Smooth muscle cell (in vitro differentiated cells): ENCODE data around the gene FAN1. TPM values are rescaled to one million over a fixed set of nuclear protein-coding genes. Genes with fewer than 3 reads are reported as not detected.

ENCODE experiments used
- DNase-seq: peaks from one replicate; lab custom pipeline; 2025; ENCODE audit not compliant: unreplicated experiment; lab: John Stamatoyannopoulos, UW
- H2AFZ ChIP-seq: fragments of 200-600 bp; sonication (generic); 2 replicates; pipeline ENCODE4 v1.6.0; 2016; ENCODE audit warnings: antibody characterized with exemption, low read depth, mild to moderate bottlenecking
- H3F3A ChIP-seq: fragments of 200-600 bp; sonication (generic); 2 replicates; pipeline ENCODE4 v1.6.0; 2017; ENCODE audit warnings: antibody characterized with exemption, low read depth
- H3K27ac ChIP-seq: fragments of 200-600 bp; sonication (generic); 2 replicates; pipeline ENCODE4 v1.5.1; 2016; ENCODE audit warnings: low read depth, mild to moderate bottlenecking
- H3K27me3 ChIP-seq: fragments of 200-600 bp; sonication (generic); 2 replicates; pipeline ENCODE4 v1.6.1; 2016; ENCODE audit warnings: low read depth, mild to moderate bottlenecking
- H3K36me3 ChIP-seq: fragments of 200-600 bp; sonication (generic); 2 replicates; pipeline ENCODE4 v1.5.1; 2016; ENCODE audit warnings: low read depth
- H3K4me1 ChIP-seq: fragments of 200-600 bp; sonication (generic); 2 replicates; pipeline ENCODE4 v1.5.1; 2016; ENCODE audit warnings: low read depth
- H3K4me2 ChIP-seq: fragments of 200-600 bp; sonication (generic); 2 replicates; pipeline ENCODE4 v1.6.0; 2016; ENCODE audit warnings: mild to moderate bottlenecking
- H3K4me3 ChIP-seq: fragments of 200-600 bp; sonication (generic); 2 replicates; pipeline ENCODE4 v1.5.1; 2016; ENCODE audit warnings: mild to moderate bottlenecking
- H3K79me2 ChIP-seq: fragments of 200-600 bp; sonication (generic); 2 replicates; pipeline ENCODE4 v1.6.0; 2016; ENCODE audit warnings: low read depth, mild to moderate bottlenecking
- H3K9ac ChIP-seq: fragments of 200-600 bp; sonication (generic); 2 replicates; pipeline ENCODE4 v1.6.0; 2016; ENCODE audit warnings: low read depth
- H3K9me3 ChIP-seq: fragments of 200-600 bp; sonication (generic); replicated peaks from 2 replicates; pipeline ENCODE4 v1.5.1; 2016; ENCODE audit warnings: low read depth
- H4K20me1 ChIP-seq: fragments of 200-600 bp; sonication (generic); 2 replicates; pipeline ENCODE4 v1.6.0; 2016; ENCODE audit warnings: low read depth
- WGBS: methylation state at CpG from one replicate; pipeline ENCODE4 v1.1.7; 2016; ENCODE audit warnings: low lambda C conversion rate; 5-methylcytosine and 5-hydroxymethylcytosine counted together
- polyA plus RNA-seq: library from polyadenylated mRNA; unstranded; fragments of >200 nt; fragmentation: Nextera tagmentation; extraction: Ambion mirVana; gene quantifications from 2 replicates; pipeline ENCODE4 v1.2.1, GENCODE V29; 2016
- total RNA-seq: library from RNA; depleted of rRNA; stranded (reverse); fragments of >200 nt; gene quantifications from 2 replicates; pipeline ENCODE4 v1.2.3, GENCODE V29; 2014
- TF ChIP-seq, protein P1 (sequence below): fragments of 200-600 bp; sonication (generic); IDR thresholded peaks from 2 replicates; pipeline ENCODE4 v1.5.1; 2017; ENCODE audit warnings: borderline replicate concordance, mild to moderate bottlenecking, antibody characterized with exemption; ENCODE audit not compliant: insufficient read depth, poor library complexity, severe bottlenecking

Gene FAN1
- 12.1 and 20.2 TPM in 2 replicates for total RNA-seq
- polyA plus RNA-seq = 7.2 and 7.7 TPM in 2 replicates

- TF ChIP-seq, protein P1, sequence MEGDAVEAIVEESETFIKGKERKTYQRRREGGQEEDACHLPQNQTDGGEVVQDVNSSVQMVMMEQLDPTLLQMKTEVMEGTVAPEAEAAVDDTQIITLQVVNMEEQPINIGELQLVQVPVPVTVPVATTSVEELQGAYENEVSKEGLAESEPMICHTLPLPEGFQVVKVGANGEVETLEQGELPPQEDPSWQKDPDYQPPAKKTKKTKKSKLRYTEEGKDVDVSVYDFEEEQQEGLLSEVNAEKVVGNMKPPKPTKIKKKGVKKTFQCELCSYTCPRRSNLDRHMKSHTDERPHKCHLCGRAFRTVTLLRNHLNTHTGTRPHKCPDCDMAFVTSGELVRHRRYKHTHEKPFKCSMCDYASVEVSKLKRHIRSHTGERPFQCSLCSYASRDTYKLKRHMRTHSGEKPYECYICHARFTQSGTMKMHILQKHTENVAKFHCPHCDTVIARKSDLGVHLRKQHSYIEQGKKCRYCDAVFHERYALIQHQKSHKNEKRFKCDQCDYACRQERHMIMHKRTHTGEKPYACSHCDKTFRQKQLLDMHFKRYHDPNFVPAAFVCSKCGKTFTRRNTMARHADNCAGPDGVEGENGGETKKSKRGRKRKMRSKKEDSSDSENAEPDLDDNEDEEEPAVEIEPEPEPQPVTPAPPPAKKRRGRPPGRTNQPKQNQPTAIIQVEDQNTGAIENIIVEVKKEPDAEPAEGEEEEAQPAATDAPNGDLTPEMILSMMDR = no peak
- Histone ChIP-seq H3K4me2 (peak within 1 kb of the TSS; percentile 91), H3K9me3 (no peaks in the 10 kb centered on the region), H3K9ac (peak within 1 kb of the TSS; percentile 46), H3K27me3 (no peaks in the 10 kb centered on the region), H3K4me3 (peak within 1 kb of the TSS; percentile 95), H3K36me3 (no peaks in the 10 kb centered on the region), H3K27ac (no peak within 1 kb of the TSS), H2AFZ (peak within 1 kb of the TSS; percentile 100), H3K4me1 (peaks cover 7% of the 10 kb centered on the region), H3F3A (no peaks in the 10 kb centered on the region), H3K79me2 (no peaks in the 10 kb centered on the region), H4K20me1 (no peaks in the 10 kb centered on the region)
- DNase-seq = peak; percentile 31
- WGBS = under 1% methylated on average over 65 of the region's 65 CpGs
Observed at GRCh38 chr15:30903497-30904187, at the start of gene FAN1. TSS of gene FAN1 (plus strand) at chr15:30903915. CDS start at chr15:30904664, 749 bp downstream.

- no peak overlapping the region for H3K4me3 ChIP-seq
- WGBS = 31% methylated on average over 7 of the region's 7 CpGs
- no peaks in the 10 kb centered on the region for H3K4me1 ChIP-seq
- no peaks in the 10 kb centered on the region for H3K9me3 ChIP-seq
- DNase-seq = no peak
- no peaks in the 10 kb centered on the region for H3K36me3 ChIP-seq
- H3F3A ChIP-seq = no peaks in the 10 kb centered on the region
- no peaks in the 10 kb centered on the region for H3K79me2 ChIP-seq
- H3K4me2 ChIP-seq = peak overlapping the region; percentile 41
- no peaks in the 10 kb centered on the region for H3K27me3 ChIP-seq
- no peak overlapping the region for H3K9ac ChIP-seq
- no peak overlapping the region for H2AFZ ChIP-seq
- TF ChIP-seq, protein P1 = peak; percentile 65
- no peak overlapping the region for H3K27ac ChIP-seq
- H4K20me1 ChIP-seq = no peaks in the 10 kb centered on the region
Observed at GRCh38 chr15:30859091-30859874, 44.4 kb upstream of the FAN1 start.

DNA sequence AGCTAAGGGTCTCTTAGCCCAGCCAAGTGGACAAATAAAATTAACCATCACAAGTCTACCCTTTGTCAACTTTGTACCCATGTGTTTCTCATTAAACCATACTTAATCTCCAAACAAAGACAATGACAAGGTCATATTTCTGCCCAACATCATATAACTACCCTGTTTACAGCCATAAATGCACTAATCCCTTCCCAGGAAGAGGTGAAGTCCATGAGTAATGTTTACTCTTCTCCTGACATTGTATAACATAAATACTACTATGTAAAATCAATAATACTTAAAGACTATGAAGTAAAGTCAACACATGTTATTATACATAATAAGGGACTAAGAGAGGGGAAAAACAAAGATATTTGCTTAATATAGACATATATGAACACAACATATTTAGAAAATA, 38.5 kb upstream of the FAN1 start:
- Histone ChIP-seq H3K79me2 (no peaks in the 10 kb centered on the region), H4K20me1 (no peaks in the 10 kb centered on the region), H3F3A (no peaks in the 10 kb centered on the region), H3K9ac (no peak overlapping the region), H3K4me3 (no peak overlapping the region), H2AFZ (no peak overlapping the region), H3K9me3 (no peaks in the 10 kb centered on the region), H3K4me2 (no peak overlapping the region), H3K27ac (no peak overlapping the region), H3K4me1 (no peaks in the 10 kb centered on the region), H3K36me3 (no peaks in the 10 kb centered on the region), H3K27me3 (no peaks in the 10 kb centered on the region)
- DNase-seq = no peak
- TF ChIP-seq, protein P1 = no peak
